Measurements from ENCODE around the gene NUP160.

GRCh38 chr11:47870404-47870803 is 22.3 kb upstream of the NUP160 start:
- TF ChIP-seq YY1 (IDR thresholded peaks at IDR 0.05; ENCODE audit: low read depth) (no peak), RAD21 (IDR thresholded peaks at IDR 0.05; ENCODE audit: low read depth) (no peak), CEBPB (IDR thresholded peaks at IDR 0.05) (no peak), MAX (IDR thresholded peaks at IDR 0.05) (no peak), EP300 (IDR thresholded peaks at IDR 0.05; ENCODE audit: borderline replicate concordance) (no peak), EGR1 (IDR thresholded peaks at IDR 0.05) (no peak), ZBTB7A (IDR thresholded peaks at IDR 0.05; ENCODE audit: low read depth) (no peak)
